RWPE1 (cell line): ENCODE data around the gene ZNF423.

ENCODE experiments used
- CTCF ChIA-PET: fragments of 350-600 bp; sonication (Branson Sonifier 250); formaldehyde crosslinking; extraction: SDS; loops from one replicate; lab custom pipeline; 2021; lab: Yijun Ruan, JAX
- POLR2A ChIA-PET: fragments of 400-600 bp; formaldehyde crosslinking; extraction: SDS; loops from one replicate; lab custom pipeline; 2020; ENCODE audit warnings: antibody characterized with exemption; ENCODE audit not compliant: low non-redundant PET; lab: Yijun Ruan, JAX
- DNase-seq: peaks from one replicate; pipeline ENCODE4 v3.0.0; 2012; ENCODE audit warnings: low spot score
- H3K27ac ChIP-seq: fragments of 450-650 bp; 2 replicates; pipeline ENCODE4 v1.5.1; 2017
- TF ChIP-seq, protein P1 (sequence below): fragments of 450-650 bp; conservative IDR thresholded peaks from 2 replicates; pipeline ENCODE4 v1.5.1; 2017; ENCODE audit warnings: low read depth, mild to moderate bottlenecking

The ZNF423 gene

DNA sequence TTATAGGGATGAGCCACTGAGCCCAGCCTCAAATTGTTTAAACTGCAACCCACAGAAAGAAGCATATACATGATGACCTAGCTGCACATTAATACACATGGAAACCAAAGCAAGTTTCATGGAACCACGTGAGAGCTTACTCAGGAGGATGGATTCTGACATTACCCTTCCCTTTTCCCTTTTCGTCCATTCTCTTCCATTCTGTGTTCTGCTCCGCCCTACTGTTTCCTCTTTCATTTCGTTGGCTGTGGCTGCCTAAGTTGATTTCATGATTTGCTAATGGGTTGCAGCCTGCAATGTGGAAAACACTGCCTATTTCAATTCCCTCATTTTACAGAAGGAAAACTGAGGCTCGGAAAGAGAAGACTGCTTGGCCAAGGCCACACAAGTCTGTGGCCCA is 305.8 kb downstream of the ZNF423 start:
- CTCF ChIA-PET, result no interaction called here
- TF ChIP-seq, protein P1, sequence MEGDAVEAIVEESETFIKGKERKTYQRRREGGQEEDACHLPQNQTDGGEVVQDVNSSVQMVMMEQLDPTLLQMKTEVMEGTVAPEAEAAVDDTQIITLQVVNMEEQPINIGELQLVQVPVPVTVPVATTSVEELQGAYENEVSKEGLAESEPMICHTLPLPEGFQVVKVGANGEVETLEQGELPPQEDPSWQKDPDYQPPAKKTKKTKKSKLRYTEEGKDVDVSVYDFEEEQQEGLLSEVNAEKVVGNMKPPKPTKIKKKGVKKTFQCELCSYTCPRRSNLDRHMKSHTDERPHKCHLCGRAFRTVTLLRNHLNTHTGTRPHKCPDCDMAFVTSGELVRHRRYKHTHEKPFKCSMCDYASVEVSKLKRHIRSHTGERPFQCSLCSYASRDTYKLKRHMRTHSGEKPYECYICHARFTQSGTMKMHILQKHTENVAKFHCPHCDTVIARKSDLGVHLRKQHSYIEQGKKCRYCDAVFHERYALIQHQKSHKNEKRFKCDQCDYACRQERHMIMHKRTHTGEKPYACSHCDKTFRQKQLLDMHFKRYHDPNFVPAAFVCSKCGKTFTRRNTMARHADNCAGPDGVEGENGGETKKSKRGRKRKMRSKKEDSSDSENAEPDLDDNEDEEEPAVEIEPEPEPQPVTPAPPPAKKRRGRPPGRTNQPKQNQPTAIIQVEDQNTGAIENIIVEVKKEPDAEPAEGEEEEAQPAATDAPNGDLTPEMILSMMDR, result no peak
- H3K27ac ChIP-seq, result no peak overlapping the region
- POLR2A ChIA-PET, result no interaction called here
- no peak for DNase-seq

DNA sequence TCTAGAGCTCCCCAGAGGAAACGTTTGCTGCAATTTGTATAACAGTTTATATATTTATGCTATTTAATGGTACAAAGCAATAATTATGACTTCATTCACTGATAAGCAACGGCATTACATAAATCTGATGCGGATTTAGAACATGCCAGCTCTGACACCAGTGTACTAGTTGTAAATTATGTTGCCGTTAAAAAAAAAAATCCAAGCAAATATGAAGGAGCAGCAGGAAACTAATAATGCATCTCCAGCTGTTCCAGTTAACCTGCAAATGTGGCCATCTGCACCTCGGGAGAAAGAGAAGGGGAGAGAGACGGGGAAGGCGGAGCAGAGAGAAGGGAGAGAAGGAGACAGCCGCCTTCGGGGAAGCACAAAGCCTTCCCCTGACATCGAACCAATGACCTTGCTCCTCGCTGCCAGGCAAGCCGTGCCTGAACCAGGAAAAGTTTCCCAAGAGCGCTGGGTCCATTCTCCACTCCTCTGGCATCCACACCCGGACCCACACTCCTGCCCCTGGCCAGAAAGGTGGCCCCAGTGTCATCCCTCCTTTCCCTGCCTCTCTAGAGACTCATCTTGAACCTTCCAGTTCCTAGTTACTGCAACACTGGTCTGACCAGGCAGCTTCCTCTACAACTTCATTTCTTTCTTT is 307.5 kb downstream of the ZNF423 start:
- ChIA-PET POLR2A (no interaction called here), CTCF (interaction anchor here (0.6 kb wide), 1 partner anchor 175 kb away, joined by 4 read pairs; no protein-coding TSS in a partner anchor)
- no peak for DNase-seq
- H3K27ac ChIP-seq, result no peak overlapping the region
- TF ChIP-seq, protein P1, result no peak

DNA sequence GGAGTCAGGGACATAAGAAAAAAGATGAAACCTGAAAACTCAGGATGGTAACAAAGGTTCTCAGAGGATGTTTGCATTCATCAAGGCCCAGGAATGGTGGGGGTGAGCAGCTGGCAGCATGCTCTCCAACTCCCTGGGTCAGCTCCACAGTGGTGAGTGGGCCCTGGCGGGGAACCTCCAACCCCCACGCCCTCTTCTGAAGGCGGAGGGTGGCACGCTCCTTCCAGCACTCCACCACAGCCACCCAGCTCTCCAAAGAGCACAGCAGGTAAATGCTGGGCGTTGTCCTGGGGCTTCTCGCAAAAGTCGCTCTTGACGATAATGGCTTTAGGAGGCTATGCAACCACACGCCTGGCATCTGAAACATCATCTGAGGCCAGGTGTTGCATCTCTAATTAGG is 308.5 kb downstream of the ZNF423 start:
- POLR2A ChIA-PET, result no interaction called here
- CTCF ChIA-PET, result no interaction called here
- no peak overlapping the region for H3K27ac ChIP-seq
- TF ChIP-seq, protein P1, result no peak
- DNase-seq, result no peak

DNA sequence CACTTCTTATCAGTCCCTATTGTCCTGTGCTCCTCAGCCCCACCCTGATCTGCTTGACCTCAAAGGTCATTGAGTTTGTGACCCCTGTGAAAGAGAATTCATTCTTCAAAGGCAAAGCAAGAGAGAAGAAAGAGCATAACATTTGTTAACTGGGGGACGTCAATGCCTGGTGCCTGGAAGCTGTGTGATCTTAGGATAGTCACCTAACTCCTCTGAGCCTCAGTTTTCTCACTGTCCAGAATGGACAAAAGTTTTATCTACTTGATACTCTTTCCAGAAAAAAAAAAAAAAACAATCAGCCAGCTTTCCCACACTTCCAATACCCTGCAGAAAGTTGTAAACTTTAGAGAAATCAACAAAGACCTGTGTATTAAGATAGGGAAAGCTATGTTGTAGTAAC is 309.2 kb downstream of the ZNF423 start:
- ChIA-PET CTCF (interaction anchor here (0.5 to 0.7 kb wide), 2 partner anchors 12 to 149 kb away, joined by 3 read pairs; no protein-coding TSS in a partner anchor), POLR2A (no interaction called here)
- no peak overlapping the region for H3K27ac ChIP-seq
- DNase-seq, result no peak
- TF ChIP-seq, protein P1, result no peak

DNA sequence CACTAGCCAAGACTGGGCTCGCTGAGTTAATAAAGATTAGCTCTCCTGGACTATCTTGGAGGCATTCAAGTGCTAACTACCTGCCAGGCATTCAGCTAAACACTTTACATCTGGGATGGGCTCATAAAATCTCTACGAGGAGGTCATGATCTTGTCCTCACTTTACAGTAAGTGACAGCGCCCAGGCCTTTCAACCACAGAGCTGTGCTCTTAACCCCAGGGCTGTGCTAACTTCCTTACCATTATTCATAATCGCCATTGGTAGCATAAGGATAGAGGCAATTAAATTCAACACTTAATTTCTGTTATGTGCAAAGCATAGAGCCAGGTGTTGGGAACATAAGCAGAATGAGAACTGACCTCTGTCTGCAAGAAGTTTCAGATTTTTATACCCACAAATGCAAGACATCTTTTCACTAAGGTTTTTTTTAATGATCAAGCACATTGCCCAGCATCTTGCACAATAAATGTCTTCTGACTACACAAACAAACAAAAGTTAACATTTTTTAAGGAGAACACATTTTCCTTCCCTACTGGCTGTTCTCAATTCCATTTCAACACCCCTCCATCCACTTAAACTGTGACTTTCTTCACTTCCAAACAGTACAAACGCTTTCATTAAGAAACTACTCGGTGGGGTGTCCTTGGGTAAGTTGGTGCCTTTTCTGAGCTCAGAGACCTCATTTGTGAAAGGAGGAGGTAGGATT is 310.0 kb downstream of the ZNF423 start:
- TF ChIP-seq, protein P1, result no peak
- DNase-seq, result no peak
- ChIA-PET POLR2A (no interaction called here), CTCF (no interaction called here)
- no peak overlapping the region for H3K27ac ChIP-seq

DNA sequence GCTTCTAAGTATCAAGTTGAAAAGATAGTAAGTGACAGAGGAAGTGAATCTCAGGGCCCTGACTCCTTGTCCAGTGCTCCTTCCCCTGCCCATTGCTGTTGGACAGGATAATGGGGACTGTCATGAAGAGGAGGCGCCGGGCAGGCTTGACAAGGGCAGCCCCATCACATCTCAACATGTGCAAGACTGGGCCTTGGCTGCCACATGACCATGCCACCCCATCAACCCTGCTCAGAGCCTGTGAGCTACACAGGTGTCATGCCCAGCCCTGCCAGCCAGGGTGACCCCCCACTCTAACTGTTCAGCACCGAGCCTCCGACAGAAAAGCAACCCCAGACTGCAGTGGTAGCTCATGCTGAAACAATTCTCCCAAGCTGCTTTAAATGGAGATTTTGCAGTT is 310.7 kb downstream of the ZNF423 start:
- no peak overlapping the region for H3K27ac ChIP-seq
- ChIA-PET POLR2A (no interaction called here), CTCF (interaction anchor here (0.6 kb wide), 1 partner anchor 78 kb away, joined by 3 read pairs; no protein-coding TSS in a partner anchor)
- no peak for DNase-seq
- TF ChIP-seq, protein P1, result no peak
